Right atrium auricular region (tissue), 2 donors: ENCODE data around the gene ADAMTS16. TPM values are rescaled to one million over a fixed set of nuclear protein-coding genes. Genes with fewer than 3 reads are reported as not detected.

Source experiments
- DNase-seq: peaks from one replicate; pipeline ENCODE4 v3.0.0-alpha.2; 2019; ENCODE audit warnings: low spot score
- H3K27ac ChIP-seq, 2 donors: fragments of 200-600 bp; sonication (generic); 1 replicate in 1 of 2; 2 replicates in 1 of 2; pipeline ENCODE4 v1.5.1; 2016 to 2019
- H3K27me3 ChIP-seq, 2 donors: fragments of 200-600 bp; sonication (generic); one replicate each; pipeline versions ENCODE4 v1.5.1 to v1.6.0; 2017 to 2019
- H3K36me3 ChIP-seq: fragments of 200-600 bp; sonication (generic); one replicate; pipeline ENCODE4 v1.5.1; 2016
- H3K4me1 ChIP-seq, 2 donors: fragments of 200-600 bp; sonication (generic); one replicate each; pipeline versions ENCODE4 v1.5.1 to v1.6.0; 2017 to 2019
- H3K4me3 ChIP-seq, 2 donors: fragments of 200-600 bp; sonication (generic); 1 replicate in 1 of 2; 2 replicates in 1 of 2; pipeline ENCODE4 v1.5.1; 2017 to 2019; ENCODE audit warnings: mild to moderate bottlenecking in 1 of 2, moderate library complexity in 1 of 2
- H3K9me3 ChIP-seq, 2 donors: fragments of 200-600 bp; sonication (generic); one replicate each; pipeline ENCODE4 v1.5.1; 2019
- CTCF ChIP-seq, 2 donors: fragments of 200-600 bp; sonication (generic); IDR thresholded peaks; one replicate each; pipeline ENCODE4 v1.5.1; 2019; ENCODE audit warnings: antibody characterized with exemption in 2 of 2
- total RNA-seq, 2 donors: library from RNA; depleted of rRNA; stranded (reverse); fragments of >200 nt; gene quantifications; one replicate each; pipeline ENCODE4 v1.1.0, GENCODE V29; 2016

ADAMTS16 gene
- total RNA-seq: not detected

- no peak within 1 kb of the TSS for H3K27ac ChIP-seq
- DNase-seq: no peak
- H3K4me3 ChIP-seq: peak within 1 kb of the TSS in 1 of 2 donors; percentile 39
- no peak for TF ChIP-seq CTCF (IDR thresholded peaks at IDR 0.05)
- H3K4me1 ChIP-seq: peaks cover 0 to 23% of the 10 kb centered on the region in 2 donors
- H3K27me3 ChIP-seq: peaks cover 7 to 8% of the 10 kb centered on the region in 2 donors
- no peaks in the 10 kb centered on the region for H3K9me3 ChIP-seq
- no peaks in the 10 kb centered on the region for H3K36me3 ChIP-seq
These were observed at the start of gene ADAMTS16 for GRCh38 chr5:5139777-5140478. TSS of gene ADAMTS16 (plus strand) at chr5:5140330. CDS start at chr5:5140468, 138 bp downstream.

- H3K27me3 ChIP-seq: no peaks in the 10 kb centered on the region
These were observed 48.0 kb upstream of the ADAMTS16 start for GRCh38 chr5:5092149-5092548.

GRCh38 chr5:5100635-5101034 lies 39.5 kb upstream of the ADAMTS16 start:
- no peaks in the 10 kb centered on the region for H3K9me3 ChIP-seq
- DNase-seq: no peak
- no peak overlapping the region for H3K4me3 ChIP-seq
- no peaks in the 10 kb centered on the region for H3K36me3 ChIP-seq
- TF ChIP-seq CTCF (IDR thresholded peaks at IDR 0.05): no peak
- no peaks in the 10 kb centered on the region for H3K4me1 ChIP-seq
- H3K27ac ChIP-seq: no peak overlapping the region
- H3K27me3 ChIP-seq: no peaks in the 10 kb centered on the region

More at GRCh38 chr5:5092149-5092548, 48.0 kb upstream of the ADAMTS16 start:
- Histone ChIP-seq H3K27ac (no peak overlapping the region), H3K4me3 (no peak overlapping the region), H3K4me1 (no peaks in the 10 kb centered on the region), H3K36me3 (no peaks in the 10 kb centered on the region), H3K9me3 (no peaks in the 10 kb centered on the region)
- DNase-seq: no peak
- TF ChIP-seq CTCF (IDR thresholded peaks at IDR 0.05): no peak

- no peaks in the 10 kb centered on the region for H3K9me3 ChIP-seq
- no peak for TF ChIP-seq CTCF (IDR thresholded peaks at IDR 0.05)
- H3K4me3 ChIP-seq: no peak overlapping the region
- no peaks in the 10 kb centered on the region for H3K36me3 ChIP-seq
- no peak for DNase-seq
- no peak overlapping the region for H3K27ac ChIP-seq
- H3K4me1 ChIP-seq: no peaks in the 10 kb centered on the region
- H3K27me3 ChIP-seq: no peaks in the 10 kb centered on the region
These were observed 38.5 kb upstream of the ADAMTS16 start for GRCh38 chr5:5101676-5102075.

GRCh38 chr5:5103245-5103644 lies 36.9 kb upstream of the ADAMTS16 start:
- Histone ChIP-seq H3K4me3 (no peak overlapping the region), H3K4me1 (no peaks in the 10 kb centered on the region), H3K9me3 (no peaks in the 10 kb centered on the region), H3K27ac (no peak overlapping the region), H3K36me3 (no peaks in the 10 kb centered on the region), H3K27me3 (no peaks in the 10 kb centered on the region)
- DNase-seq: no peak
- TF ChIP-seq CTCF (IDR thresholded peaks at IDR 0.05): no peak

- Histone ChIP-seq H3K27ac (no peak overlapping the region), H3K4me3 (no peak overlapping the region), H3K9me3 (no peaks in the 10 kb centered on the region), H3K36me3 (no peaks in the 10 kb centered on the region), H3K27me3 (no peaks in the 10 kb centered on the region), H3K4me1 (no peaks in the 10 kb centered on the region)
- no peak for TF ChIP-seq CTCF (IDR thresholded peaks at IDR 0.05)
- no peak for DNase-seq
These were observed 35.6 kb upstream of the ADAMTS16 start for GRCh38 chr5:5104550-5104949.
